ENCODE measurements around the gene IGFBP1. TPM values are rescaled to one million over a fixed set of nuclear protein-coding genes. Genes with fewer than 3 reads are reported as not detected.

IGFBP1 gene
- total RNA-seq, 1 donor from 2014 or later, result not detected

DNA sequence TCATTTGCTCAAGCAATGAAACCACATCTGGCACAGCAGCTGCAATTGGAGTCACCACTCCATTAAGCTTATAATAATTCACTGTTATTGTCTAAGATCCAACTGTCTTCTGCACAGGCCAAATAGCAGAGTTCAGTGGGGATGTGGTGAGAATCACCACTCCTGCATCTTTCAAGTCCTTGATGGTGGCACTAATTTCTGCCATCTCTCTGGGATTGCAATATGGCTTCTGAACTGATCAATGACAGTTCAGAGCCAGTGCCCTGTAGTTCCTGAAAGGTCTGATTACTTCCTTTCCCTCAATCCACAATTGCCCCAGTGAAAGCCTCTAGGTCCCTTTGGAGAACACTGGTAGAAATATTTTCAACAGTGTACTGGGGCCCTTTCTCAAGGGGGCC lies 6.4 kb downstream of the IGFBP1 start:
- Histone ChIP-seq H3K9me3 (no peaks in the 10 kb centered on the region), H3K27ac (no peak overlapping the region), H3K4me1 (no peaks in the 10 kb centered on the region), H3K36me3 (no peaks in the 10 kb centered on the region), H3K4me3 (no peak overlapping the region), H3K27me3 (peaks cover 15% of the 10 kb centered on the region)
- TF ChIP-seq, protein P1, sequence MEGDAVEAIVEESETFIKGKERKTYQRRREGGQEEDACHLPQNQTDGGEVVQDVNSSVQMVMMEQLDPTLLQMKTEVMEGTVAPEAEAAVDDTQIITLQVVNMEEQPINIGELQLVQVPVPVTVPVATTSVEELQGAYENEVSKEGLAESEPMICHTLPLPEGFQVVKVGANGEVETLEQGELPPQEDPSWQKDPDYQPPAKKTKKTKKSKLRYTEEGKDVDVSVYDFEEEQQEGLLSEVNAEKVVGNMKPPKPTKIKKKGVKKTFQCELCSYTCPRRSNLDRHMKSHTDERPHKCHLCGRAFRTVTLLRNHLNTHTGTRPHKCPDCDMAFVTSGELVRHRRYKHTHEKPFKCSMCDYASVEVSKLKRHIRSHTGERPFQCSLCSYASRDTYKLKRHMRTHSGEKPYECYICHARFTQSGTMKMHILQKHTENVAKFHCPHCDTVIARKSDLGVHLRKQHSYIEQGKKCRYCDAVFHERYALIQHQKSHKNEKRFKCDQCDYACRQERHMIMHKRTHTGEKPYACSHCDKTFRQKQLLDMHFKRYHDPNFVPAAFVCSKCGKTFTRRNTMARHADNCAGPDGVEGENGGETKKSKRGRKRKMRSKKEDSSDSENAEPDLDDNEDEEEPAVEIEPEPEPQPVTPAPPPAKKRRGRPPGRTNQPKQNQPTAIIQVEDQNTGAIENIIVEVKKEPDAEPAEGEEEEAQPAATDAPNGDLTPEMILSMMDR (IDR thresholded peaks at IDR 0.05), result no peak
- DNase-seq (no peak), ATAC-seq (no peak)
- intact Hi-C loops (cut with DNase I), result no loop called here

DNA sequence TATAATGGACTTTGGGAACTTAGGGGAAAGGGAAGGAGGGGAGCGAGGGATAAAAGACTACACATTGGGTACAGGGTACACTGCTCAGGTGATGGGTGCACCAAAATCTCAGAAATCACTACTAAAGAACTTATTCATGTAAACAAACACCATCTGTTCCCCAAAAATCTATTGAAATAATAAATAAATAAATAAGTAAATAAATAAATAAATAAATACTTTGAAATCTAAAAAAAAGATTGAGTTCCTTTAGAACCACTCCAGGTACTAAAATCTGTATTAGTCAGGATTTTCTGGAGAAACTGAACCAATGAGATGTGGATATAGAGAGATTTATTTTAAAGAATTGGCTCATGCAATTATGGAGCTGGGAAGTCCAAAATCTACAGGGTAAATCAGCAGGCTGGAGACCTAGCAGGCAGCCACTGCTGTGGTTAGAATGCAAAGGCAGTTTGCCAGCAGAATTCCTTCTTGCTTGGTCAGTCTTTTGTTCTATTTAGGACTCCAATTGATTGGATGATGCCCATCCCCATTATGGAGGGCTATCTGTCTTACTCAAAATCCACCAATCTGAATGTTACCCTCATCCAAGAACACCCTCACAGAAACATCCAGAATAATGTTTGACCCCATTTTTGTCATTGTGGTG lies 8.9 kb downstream of the IGFBP1 start:
- DNase-seq (no peak), ATAC-seq (no peak)
- TF ChIP-seq, protein P1 (IDR thresholded peaks at IDR 0.05), result no peak
- Histone ChIP-seq H3K4me3 (no peak overlapping the region), H3K36me3 (no peaks in the 10 kb centered on the region), H3K27ac (no peak overlapping the region), H3K4me1 (no peaks in the 10 kb centered on the region), H3K9me3 (no peaks in the 10 kb centered on the region), H3K27me3 (peaks cover 5% of the 10 kb centered on the region)
- intact Hi-C loops (cut with DNase I), result no loop called here

DNA sequence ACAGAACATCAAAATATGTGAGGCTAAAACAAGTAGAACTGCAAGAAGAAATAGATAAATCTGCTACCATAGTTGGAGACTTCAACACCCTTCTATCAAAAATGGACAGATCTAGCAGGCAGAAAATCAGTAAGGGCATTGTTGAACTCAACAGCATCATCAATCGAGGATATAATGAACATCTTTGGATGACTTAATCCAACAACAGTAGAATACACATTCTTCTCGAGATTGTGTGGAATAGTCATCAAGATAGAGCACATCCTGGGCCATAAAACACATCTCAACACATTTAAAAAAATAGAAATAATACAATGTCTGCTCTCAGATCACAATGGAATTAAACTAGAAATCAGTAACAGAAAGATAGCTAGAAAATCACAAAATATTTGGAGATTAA lies 9.9 kb downstream of the IGFBP1 start:
- H3K4me1 ChIP-seq, result no peaks in the 10 kb centered on the region
- H3K27me3 ChIP-seq, result no peaks in the 10 kb centered on the region
- DNase-seq, result no peak
- ATAC-seq, result no peak
- H3K36me3 ChIP-seq, result no peaks in the 10 kb centered on the region
- H3K4me3 ChIP-seq, result no peak overlapping the region
- no peak overlapping the region for H3K27ac ChIP-seq
- no peaks in the 10 kb centered on the region for H3K9me3 ChIP-seq
- TF ChIP-seq, protein P1 (IDR thresholded peaks at IDR 0.05), result no peak
- intact Hi-C loops (cut with DNase I), result no loop called here

DNA sequence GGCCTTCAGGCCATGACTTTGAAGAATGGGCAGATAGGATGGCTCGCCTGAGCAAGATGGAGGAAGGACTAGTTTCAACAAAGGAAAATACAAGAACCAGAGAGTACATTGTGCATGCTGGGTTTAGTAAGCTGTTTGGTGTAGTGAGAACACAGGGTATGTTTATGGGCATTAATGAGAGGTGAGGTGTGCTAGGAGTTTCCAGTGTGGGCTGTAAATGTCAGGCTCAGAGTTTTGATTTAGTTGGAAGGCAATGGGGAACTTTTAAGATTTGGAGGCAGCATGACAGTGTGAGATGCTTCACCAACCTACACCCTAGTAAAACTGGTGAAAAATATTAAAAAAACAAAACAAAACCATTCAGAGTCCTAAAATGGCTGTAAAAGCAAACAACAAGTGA lies 13.3 kb downstream of the IGFBP1 start:
- H3K9me3 ChIP-seq, result no peaks in the 10 kb centered on the region
- H3K27me3 ChIP-seq, result no peaks in the 10 kb centered on the region
- no peaks in the 10 kb centered on the region for H3K4me1 ChIP-seq
- H3K36me3 ChIP-seq, result no peaks in the 10 kb centered on the region
- no peak overlapping the region for H3K27ac ChIP-seq
- H3K4me3 ChIP-seq, result no peak overlapping the region
- no peak for ATAC-seq
- no peak for DNase-seq
- TF ChIP-seq, protein P1 (IDR thresholded peaks at IDR 0.05), result no peak
- intact Hi-C loops (cut with DNase I), result no loop called here

DNA sequence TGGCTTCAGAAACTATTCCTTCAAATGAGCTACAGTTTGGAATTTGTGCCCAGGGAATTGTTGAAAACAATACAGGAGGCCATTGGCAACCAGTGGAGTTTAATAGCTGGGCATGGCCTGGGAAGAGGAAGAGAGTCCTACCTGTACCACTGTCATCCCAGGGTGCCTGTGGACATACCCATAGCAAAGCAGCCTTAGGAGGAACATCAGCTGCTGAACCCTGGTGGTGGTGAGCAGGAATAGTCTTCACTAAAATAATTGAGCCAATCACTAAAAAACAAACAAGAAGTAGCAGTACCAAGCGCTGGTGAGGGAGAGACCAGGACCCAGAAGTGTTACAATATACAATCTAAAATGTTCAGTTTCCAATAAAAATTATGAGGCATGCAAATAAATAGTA lies 14.5 kb downstream of the IGFBP1 start:
- no peak for DNase-seq
- Histone ChIP-seq H3K36me3 (no peaks in the 10 kb centered on the region), H3K4me1 (no peaks in the 10 kb centered on the region), H3K27me3 (no peaks in the 10 kb centered on the region), H3K9me3 (no peaks in the 10 kb centered on the region), H3K27ac (no peak overlapping the region), H3K4me3 (no peak overlapping the region)
- ATAC-seq, result no peak
- intact Hi-C loops (cut with DNase I), result no loop called here
- TF ChIP-seq, protein P1 (IDR thresholded peaks at IDR 0.05), result no peak

DNA sequence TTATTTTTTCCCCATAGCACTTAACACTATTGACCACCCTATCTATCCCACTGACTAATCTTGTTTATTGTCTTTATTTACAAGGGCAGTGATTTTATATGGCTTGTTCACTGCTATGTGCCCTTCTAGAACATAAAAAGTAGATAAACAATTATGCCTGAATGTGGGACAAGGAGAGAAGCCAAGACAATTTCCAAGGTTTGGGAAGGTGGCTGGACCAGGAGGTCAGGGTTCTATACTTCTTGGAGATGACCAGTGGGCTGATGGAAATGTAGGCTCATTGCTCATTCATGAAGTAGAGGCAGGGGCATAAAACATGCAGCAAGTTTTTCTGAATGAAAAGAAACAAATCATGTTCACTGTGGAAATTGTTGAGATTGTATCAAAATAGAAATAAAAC lies 21.3 kb downstream of the IGFBP1 start:
- no peak overlapping the region for H3K4me3 ChIP-seq
- TF ChIP-seq, protein P1 (IDR thresholded peaks at IDR 0.05), result no peak
- intact Hi-C loops (cut with DNase I), result no loop called here
- ATAC-seq (no peak), DNase-seq (no peak)
- H3K4me1 ChIP-seq, result no peaks in the 10 kb centered on the region
- no peak overlapping the region for H3K27ac ChIP-seq
- H3K27me3 ChIP-seq, result no peaks in the 10 kb centered on the region
- H3K9me3 ChIP-seq, result no peaks in the 10 kb centered on the region
- no peaks in the 10 kb centered on the region for H3K36me3 ChIP-seq
